Neuron (in vitro differentiated cells): ENCODE measurements around the gene CORO2B.

Experiments
- H2AFZ ChIP-seq: one replicate; pipeline ENCODE4 v1.6.1; 2013; ENCODE audit warnings: low read depth, mild to moderate bottlenecking, inconsistent platforms, low read length, moderate library complexity
- H3K27me3 ChIP-seq: one replicate; pipeline ENCODE4 v1.6.1; 2013; ENCODE audit warnings: low read length; ENCODE audit not compliant: insufficient read depth
- H3K36me3 ChIP-seq: one replicate; pipeline ENCODE4 v1.6.1; 2013; ENCODE audit warnings: low read length; ENCODE audit not compliant: insufficient read depth
- H3K4me1 ChIP-seq: one replicate; pipeline ENCODE4 v1.6.1; 2013; ENCODE audit warnings: low read length; ENCODE audit not compliant: insufficient read depth
- H3K4me3 ChIP-seq: 2 replicates; pipeline ENCODE4 v1.5.1; 2013; ENCODE audit warnings: mild to moderate bottlenecking, low read length, moderate library complexity
- H3K9me3 ChIP-seq: one replicate; pipeline ENCODE4 v1.6.1; 2013; ENCODE audit warnings: low read length

CORO2B gene

DNA sequence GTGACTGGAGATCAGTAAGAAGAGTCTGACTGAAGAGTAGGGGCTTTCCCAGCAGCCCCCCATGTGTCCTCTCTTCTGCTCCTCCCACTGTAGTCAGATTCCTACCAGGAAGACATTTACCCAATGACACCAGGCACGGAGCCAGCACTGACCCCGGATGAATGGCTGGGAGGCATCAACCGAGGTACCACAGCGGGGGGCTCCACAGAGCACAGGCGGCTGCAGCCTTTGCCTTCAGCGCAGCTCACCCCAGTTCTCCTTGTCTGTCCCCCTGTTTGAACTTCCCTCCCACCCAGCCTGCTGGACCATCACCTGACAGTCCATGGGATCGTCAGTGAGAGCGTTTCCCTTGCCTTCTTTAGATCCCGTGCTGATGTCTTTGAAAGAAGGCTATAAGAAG is 140.3 kb downstream of the CORO2B start:
- no peaks in the 10 kb centered on the region for H3K27me3 ChIP-seq
- no peak overlapping the region for H3K4me3 ChIP-seq
- H2AFZ ChIP-seq = no peak overlapping the region
- H3K9me3 ChIP-seq = peaks cover 2% of the 10 kb centered on the region
- peaks cover 3% of the 10 kb centered on the region for H3K36me3 ChIP-seq
- no peaks in the 10 kb centered on the region for H3K4me1 ChIP-seq

DNA sequence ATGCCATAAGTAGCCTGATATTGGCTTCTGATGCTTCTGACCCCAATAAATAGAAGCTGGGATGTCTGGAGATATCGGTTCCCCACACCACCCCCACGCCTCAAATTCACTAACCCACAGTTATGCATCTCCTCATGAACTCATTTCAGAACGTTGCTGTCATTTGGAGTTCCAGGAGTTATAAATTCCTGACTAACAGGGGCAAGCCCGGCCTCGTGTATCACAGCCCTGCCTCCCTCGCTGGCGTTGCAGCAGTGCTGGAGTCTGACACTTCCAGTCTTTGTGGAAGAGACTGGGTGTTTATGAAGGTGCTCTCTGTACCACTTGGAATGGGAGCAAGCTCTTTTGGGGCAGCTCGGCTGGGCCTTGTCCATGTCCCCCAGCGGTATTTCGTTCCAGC is 140.9 kb downstream of the CORO2B start:
- Histone ChIP-seq H3K36me3 (peaks cover 3% of the 10 kb centered on the region), H3K27me3 (no peaks in the 10 kb centered on the region), H3K9me3 (peaks cover 2% of the 10 kb centered on the region), H2AFZ (no peak overlapping the region), H3K4me1 (no peaks in the 10 kb centered on the region), H3K4me3 (no peak overlapping the region)

DNA sequence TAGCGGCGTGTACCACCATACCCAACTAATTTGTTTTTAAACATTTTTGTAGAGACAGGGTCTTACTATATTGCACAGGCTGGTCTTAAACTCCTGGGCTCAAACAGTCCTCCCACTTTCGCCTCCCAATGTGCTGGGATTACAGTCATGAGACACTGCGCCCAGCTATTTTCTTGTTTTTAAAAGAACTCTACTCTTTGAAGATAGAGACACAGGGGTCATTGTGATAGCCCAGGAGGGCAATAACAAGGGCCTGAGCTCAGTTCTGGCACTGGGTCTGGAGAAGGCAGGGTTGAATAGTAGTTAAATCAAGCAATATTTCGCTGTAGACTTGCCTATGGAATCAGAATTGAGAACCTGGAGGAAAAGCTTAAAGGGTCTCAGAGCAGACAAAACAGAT is 143.1 kb downstream of the CORO2B start:
- no peaks in the 10 kb centered on the region for H3K4me1 ChIP-seq
- H3K27me3 ChIP-seq = no peaks in the 10 kb centered on the region
- no peak overlapping the region for H2AFZ ChIP-seq
- H3K9me3 ChIP-seq = no peaks in the 10 kb centered on the region
- no peak overlapping the region for H3K4me3 ChIP-seq
- no peaks in the 10 kb centered on the region for H3K36me3 ChIP-seq

DNA sequence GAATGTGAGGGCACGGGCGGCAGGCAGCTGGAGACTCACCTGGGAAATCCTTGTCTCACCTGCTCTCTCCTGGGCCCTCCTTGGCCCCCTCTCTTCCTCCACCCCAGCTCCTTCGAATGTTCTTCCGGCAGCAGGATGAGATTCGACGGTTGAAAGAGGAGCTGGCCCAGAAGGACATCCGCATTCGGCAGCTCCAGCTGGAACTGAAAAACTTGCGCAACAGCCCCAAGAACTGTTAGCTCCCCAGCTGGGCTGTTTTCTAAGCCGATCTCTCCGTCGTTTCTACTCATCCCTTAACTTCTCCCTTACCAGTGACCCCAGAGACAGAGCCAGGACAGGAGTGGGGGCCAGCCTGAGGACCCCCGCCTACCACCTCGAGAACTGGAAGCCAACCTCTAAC is 146.9 kb downstream of the CORO2B start:
- Histone ChIP-seq H3K4me3 (no peak overlapping the region), H3K9me3 (no peaks in the 10 kb centered on the region)

DNA sequence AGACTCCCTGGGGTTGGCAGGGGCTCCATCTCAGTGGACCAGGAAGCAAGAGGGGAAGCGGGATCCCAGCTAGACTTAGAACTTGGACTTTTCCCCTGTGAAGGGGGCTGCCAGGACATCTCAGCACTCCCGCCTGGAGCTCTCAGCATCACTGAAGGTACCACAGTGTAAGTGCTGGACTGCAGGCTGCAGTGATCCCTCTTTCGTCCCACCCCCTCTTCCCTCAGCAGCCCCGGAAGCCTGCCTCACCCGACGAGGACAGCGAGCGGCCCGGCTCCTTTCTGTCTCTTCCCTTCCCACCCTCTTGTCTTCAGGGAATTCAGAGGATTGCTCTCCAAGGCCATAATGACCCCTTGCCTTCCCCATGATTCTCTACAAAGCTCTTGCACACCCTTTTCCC is 147.5 kb downstream of the CORO2B start:
- no peaks in the 10 kb centered on the region for H3K27me3 ChIP-seq
- no peak overlapping the region for H2AFZ ChIP-seq
- H3K36me3 ChIP-seq = no peaks in the 10 kb centered on the region
- H3K9me3 ChIP-seq = no peaks in the 10 kb centered on the region
- no peak overlapping the region for H3K4me3 ChIP-seq
- no peaks in the 10 kb centered on the region for H3K4me1 ChIP-seq

More for the DNA sequence above, 146.9 kb downstream of the CORO2B start:
- H3K27me3 ChIP-seq = no peaks in the 10 kb centered on the region
- H2AFZ ChIP-seq = no peak overlapping the region
- H3K36me3 ChIP-seq = no peaks in the 10 kb centered on the region
- no peaks in the 10 kb centered on the region for H3K4me1 ChIP-seq

DNA sequence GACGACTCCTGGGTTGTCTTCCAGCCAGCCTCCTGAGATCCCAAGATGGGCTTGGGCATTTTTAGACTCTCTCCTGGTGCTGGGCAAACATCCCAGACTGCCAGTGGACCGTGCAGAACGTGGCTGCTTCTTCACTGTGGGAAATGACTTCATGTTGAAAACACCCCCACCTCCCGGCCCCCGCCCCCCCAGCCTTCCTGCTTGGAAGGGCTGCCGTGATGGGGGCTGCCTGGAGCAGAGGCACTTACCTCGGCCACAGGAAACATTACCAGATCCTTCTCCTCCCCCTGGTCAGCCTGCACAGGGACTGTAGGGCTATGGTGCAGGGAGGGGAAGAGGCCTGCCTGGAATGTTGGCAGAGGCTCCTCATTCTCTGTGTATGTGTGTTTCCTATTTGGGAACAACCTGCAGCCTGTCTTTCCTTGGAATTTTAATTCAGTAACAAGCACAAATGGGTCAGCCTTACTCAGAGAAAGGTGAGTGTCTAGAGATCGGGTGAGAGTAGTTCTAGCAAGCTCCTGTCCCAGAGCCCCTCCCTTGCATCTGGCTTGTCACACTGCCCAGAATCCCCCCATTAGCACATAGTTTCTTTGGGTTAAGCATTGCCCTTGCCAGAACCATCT is 151.1 kb downstream of the CORO2B start:
- Histone ChIP-seq H3K4me1 (no peaks in the 10 kb centered on the region), H3K9me3 (no peaks in the 10 kb centered on the region), H3K27me3 (peaks cover 4% of the 10 kb centered on the region), H3K4me3 (no peak overlapping the region), H3K36me3 (no peaks in the 10 kb centered on the region), H2AFZ (no peak overlapping the region)

DNA sequence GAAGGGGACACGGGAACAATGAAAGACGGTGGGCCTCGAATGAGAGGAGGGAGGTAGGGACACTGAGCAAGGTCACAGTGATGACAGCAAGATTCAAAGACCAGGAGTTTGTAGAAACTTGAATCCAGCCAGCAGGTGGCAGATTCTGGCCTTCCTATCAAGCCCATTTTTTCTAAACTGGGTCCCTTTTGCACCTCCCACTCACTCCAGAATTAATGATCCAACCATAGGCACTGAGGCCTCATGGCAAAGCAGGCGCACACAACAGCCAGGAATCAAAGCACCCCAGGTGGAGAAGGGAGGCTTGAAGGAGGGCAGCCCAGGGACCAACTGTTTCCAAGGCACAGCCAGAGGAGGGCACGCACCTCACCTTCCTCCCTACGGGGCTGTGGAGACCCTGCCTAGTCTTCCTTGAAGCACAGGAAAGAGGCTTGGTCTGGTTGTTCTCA is 151.7 kb downstream of the CORO2B start:
- Histone ChIP-seq H3K27me3 (peaks cover 4% of the 10 kb centered on the region), H3K9me3 (no peaks in the 10 kb centered on the region), H3K4me1 (no peaks in the 10 kb centered on the region), H3K4me3 (no peak overlapping the region), H3K36me3 (no peaks in the 10 kb centered on the region), H2AFZ (no peak overlapping the region)

DNA sequence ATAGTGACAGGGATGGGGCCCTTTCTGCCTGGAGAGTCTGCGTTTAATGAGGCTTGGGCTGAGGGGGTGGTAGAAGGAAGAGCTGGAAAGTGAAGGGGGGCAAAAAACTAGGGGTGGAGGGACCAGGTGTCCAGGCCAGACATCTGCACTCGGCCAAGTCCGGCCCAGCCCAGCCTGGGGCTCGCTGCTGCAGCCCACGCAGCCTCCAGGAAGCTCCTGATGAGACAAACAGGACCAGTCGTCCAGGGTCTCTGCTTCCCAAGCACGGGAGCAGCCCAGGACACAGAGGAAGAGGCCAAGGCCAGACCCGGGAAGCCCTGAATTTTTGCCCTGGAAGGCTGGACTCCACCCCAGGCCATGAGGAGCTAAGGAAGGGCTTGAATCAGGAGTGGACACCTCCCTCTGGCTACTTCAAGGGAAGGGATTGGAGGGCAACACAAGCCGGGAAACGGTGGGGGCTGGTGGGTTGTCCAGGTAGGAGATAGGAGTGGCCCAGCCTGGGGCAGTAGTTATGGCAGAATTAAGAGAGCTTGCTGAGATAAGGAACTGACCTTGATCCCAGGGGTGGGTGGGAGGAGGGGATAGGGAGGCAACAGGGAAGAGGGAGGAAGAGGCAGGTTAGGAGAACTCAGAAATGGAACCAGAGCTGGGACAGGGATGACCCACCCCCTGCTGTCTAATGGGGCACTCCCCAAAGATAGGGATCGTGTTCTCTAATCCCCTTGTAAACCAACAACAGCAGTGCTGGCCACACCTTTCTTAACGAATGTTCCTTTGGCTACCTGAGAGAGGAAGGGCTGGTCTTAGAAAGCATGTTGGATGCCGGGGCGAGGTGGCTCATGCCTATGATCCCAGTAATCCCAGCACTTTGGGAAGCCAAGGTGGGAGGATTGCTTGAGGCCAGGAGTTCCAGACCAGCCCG is 152.4 kb downstream of the CORO2B start:
- H3K27me3 ChIP-seq = peaks cover 4% of the 10 kb centered on the region
- no peaks in the 10 kb centered on the region for H3K4me1 ChIP-seq
- no peak overlapping the region for H3K4me3 ChIP-seq
- no peaks in the 10 kb centered on the region for H3K9me3 ChIP-seq
- H2AFZ ChIP-seq = no peak overlapping the region
- H3K36me3 ChIP-seq = no peaks in the 10 kb centered on the region

DNA sequence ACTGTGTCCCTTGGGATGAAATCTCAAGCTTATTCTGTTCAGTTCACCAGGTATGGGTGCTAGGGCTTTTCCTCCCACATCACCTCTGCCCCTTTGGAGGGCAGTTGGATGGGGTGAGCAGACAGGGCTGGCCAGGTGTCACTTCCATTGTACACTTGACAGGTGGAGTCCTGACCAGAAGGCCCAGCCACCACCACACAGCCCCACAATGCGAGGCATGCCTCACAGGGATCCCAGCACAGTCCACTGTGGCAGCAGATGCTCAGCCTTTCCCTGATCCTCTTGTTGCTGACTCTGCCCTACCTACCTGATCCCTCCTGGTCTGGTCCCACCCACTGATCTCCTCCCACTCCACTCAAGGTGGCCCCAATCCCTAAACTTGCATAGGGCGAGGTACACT is 153.7 kb downstream of the CORO2B start:
- Histone ChIP-seq H3K27me3 (peaks cover 4% of the 10 kb centered on the region), H3K4me3 (no peak overlapping the region), H3K9me3 (no peaks in the 10 kb centered on the region), H3K36me3 (no peaks in the 10 kb centered on the region), H3K4me1 (no peaks in the 10 kb centered on the region), H2AFZ (no peak overlapping the region)

DNA sequence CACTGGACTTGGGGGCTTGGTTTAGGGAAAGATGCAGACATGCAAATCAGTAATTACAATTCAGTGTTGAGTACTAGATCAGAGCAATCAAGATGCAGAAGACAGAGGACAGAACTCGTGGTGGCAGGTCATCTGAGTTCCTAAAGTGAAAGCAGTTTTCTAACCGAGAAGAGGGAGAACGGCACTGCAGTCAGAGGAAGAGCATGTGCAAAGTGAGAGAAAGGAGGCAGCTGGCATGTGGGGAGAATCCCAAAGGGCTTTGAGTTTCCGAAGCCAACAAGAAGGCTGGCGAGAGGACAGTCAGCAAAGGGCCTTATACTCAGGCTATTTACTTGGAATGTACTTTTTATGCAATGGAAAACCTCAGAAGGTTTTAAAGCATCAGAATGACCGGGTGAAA is 154.9 kb downstream of the CORO2B start:
- Histone ChIP-seq H3K4me1 (no peaks in the 10 kb centered on the region), H3K27me3 (peaks cover 4% of the 10 kb centered on the region), H2AFZ (no peak overlapping the region), H3K36me3 (no peaks in the 10 kb centered on the region), H3K4me3 (no peak overlapping the region), H3K9me3 (no peaks in the 10 kb centered on the region)

DNA sequence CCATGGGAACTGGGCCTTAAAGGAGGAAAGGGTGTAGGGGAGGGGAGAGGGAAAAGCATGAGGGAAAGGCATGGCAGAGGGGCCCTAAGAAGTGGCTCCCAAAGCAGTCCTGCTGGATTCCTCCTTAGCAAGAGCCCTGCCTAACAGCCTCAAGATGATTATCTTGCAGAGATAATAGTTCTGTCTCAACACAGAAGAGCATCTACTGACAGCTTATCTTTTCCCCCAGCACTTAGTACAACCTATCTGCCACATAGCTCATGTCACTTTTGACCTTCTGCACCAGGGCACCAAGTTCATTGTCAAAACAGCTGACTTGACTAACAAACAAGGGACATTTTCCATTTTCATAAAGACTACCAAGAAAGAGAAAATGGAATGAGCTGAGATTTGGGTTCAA is 155.6 kb downstream of the CORO2B start:
- Histone ChIP-seq H2AFZ (no peak overlapping the region), H3K36me3 (no peaks in the 10 kb centered on the region), H3K27me3 (peaks cover 4% of the 10 kb centered on the region), H3K4me3 (no peak overlapping the region), H3K9me3 (no peaks in the 10 kb centered on the region), H3K4me1 (no peaks in the 10 kb centered on the region)

DNA sequence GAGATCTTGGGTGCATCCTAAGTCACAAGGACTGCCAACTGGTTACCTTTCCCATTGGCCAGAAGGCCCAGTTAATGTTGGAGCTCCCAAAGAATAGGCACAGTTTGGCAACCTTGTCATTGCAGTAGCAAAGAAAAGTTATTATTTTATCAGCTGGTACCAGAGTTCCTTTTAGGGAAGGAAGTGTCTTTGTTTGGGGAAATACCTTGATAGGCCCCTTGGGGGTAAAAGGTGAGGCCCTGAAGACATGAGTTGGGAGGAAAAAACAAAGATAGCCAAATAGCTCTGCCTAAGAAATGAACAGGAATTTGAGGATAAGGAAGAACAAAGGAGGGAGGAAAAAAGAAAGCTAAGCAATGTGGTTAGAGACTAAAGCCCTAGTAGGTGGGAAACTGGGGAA is 156.1 kb downstream of the CORO2B start:
- peaks cover 4% of the 10 kb centered on the region for H3K27me3 ChIP-seq
- H2AFZ ChIP-seq = no peak overlapping the region
- no peaks in the 10 kb centered on the region for H3K9me3 ChIP-seq
- no peaks in the 10 kb centered on the region for H3K36me3 ChIP-seq
- no peak overlapping the region for H3K4me3 ChIP-seq
- H3K4me1 ChIP-seq = no peaks in the 10 kb centered on the region

DNA sequence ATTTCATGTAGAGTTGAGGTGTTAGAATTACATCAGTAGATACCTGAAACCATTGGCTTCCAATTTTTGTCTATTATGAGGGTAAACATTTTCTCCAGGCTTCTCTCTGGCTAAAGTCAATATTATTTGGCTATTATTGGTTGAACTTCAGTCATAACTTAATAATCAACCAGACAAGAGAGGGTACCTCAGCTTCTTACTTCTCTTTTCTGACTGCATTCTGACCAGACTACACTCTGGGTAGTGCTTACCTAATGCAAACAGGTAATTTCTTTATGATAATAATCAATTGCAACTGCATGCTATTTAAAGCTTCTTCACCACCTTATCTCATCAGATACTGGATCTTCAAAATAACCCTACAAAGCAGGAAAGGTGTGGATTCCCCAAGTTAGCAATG is 156.8 kb downstream of the CORO2B start:
- no peak overlapping the region for H3K4me3 ChIP-seq
- H3K36me3 ChIP-seq = no peaks in the 10 kb centered on the region
- no peak overlapping the region for H2AFZ ChIP-seq
- no peaks in the 10 kb centered on the region for H3K9me3 ChIP-seq
- peaks cover 4% of the 10 kb centered on the region for H3K27me3 ChIP-seq
- no peaks in the 10 kb centered on the region for H3K4me1 ChIP-seq
